Fibroblast of pulmonary artery (primary cell): ENCODE data around the gene SYT6.
"Not testable (repeated sequence)": the region's sequence is repeated elsewhere in the genome, so short reads cannot be mapped to it uniquely, and the experiment has no call there.

Experiments
- DNase-seq: peaks from one replicate; pipeline ENCODE4 v3.0.0-alpha.2; 2010; ENCODE audit warnings: low read depth
- H3K4me3 ChIP-seq: replicated peaks from 2 replicates; pipeline ENCODE4 v1.5.1; 2011; ENCODE audit warnings: low read depth, mild to moderate bottlenecking, control low read depth, low read length, moderate library complexity
- TF ChIP-seq, protein P1 (sequence below): IDR thresholded peaks from 2 replicates; pipeline ENCODE4 v1.5.1; 2011; ENCODE audit warnings: mild to moderate bottlenecking, control low read depth, low read length, inconsistent platforms; ENCODE audit errors: missing control alignments

Gene SYT6

DNA sequence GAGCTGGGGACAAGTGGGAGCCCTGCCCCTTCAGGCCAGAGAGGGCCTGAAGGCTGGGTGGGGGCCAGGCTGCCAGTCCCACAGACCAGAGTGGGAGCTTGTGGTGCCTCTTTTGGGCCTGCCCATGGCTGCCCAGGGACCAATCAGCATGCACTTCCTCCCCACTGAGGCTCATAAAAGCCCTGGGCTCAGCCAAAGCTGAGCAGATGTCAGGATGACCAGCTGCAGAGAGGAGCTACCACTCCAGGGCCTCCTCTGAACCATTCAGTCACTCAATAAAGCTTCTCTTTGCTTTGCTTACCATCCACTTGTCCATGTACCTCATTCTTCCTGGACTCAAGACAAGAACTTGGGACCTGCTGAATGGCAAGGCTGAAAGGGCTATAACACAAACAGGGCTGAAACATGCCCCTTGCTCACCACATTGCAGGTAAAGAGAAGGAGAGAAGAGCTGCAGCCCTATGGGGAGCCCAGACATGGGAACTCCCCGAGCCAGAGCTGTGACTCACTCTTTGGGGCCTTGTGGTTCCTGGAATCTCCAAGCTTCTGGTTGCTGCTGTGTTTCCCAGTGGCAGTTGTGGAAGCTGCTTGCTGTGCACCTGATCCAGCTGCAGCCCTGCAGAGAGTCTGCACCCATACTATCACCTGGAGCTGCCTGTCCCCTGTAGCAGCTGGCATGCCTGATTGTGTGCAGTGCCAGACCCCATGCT is 92.4 kb downstream of the SYT6 start:
- TF ChIP-seq, protein P1, sequence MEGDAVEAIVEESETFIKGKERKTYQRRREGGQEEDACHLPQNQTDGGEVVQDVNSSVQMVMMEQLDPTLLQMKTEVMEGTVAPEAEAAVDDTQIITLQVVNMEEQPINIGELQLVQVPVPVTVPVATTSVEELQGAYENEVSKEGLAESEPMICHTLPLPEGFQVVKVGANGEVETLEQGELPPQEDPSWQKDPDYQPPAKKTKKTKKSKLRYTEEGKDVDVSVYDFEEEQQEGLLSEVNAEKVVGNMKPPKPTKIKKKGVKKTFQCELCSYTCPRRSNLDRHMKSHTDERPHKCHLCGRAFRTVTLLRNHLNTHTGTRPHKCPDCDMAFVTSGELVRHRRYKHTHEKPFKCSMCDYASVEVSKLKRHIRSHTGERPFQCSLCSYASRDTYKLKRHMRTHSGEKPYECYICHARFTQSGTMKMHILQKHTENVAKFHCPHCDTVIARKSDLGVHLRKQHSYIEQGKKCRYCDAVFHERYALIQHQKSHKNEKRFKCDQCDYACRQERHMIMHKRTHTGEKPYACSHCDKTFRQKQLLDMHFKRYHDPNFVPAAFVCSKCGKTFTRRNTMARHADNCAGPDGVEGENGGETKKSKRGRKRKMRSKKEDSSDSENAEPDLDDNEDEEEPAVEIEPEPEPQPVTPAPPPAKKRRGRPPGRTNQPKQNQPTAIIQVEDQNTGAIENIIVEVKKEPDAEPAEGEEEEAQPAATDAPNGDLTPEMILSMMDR, result no peak
- no peak for DNase-seq
- H3K4me3 ChIP-seq, result no peak overlapping the region

- not testable (repeated sequence) for DNase-seq, H3K4me3 ChIP-seq
Measured at GRCh38 chr1:114058236-114058635, 95.4 kb downstream of the SYT6 start.

GRCh38 chr1:114054148-114054547 is 99.5 kb downstream of the SYT6 start:
- DNase-seq, result no peak
- H3K4me3 ChIP-seq, result no peak overlapping the region
- TF ChIP-seq, protein P1, result no peak

DNA sequence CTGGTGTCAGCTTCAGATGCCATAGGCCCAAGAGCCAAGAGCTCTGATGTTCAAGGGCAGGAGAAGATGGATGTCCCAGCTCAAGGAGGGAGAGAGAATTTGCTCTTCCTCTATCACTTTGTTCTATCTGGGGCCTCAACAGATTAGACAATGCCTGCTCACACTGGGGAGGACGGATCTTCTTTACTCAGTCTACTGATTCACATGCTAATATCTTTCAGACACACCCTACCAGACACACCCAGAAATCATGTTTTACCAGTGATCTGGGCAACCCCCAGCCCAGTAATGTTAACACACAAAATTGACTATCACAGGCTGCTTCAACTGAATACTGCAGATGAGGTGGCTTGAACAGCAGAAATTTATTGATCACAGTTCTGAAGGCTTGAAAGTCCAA is 105.4 kb downstream of the SYT6 start:
- TF ChIP-seq, protein P1, result no peak
- H3K4me3 ChIP-seq, result no peak overlapping the region
- no peak for DNase-seq

DNA sequence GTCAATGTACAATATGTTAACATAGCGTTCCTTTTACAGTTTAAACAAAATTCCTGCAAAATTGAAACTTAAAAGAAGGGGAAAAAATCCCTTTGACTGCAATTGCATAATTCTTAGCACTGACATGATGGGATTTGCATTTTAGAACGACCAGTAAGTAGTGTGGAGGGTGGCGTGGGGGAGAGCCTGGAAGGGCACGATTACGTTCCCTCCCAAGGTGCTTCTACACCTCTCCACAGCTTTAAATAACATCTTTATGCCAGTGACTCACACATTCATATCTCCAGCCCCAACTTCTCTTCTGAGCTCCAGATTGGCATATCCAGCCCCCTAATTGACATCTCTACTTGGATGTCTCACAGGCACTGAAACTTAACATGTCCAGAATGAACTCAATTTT is 110.1 kb downstream of the SYT6 start:
- no peak overlapping the region for H3K4me3 ChIP-seq
- TF ChIP-seq, protein P1, result no peak
- DNase-seq, result no peak

- no peak for DNase-seq
- H3K4me3 ChIP-seq, result no peak overlapping the region
- TF ChIP-seq, protein P1, result no peak
Measured at GRCh38 chr1:114043054-114043453, 110.6 kb downstream of the SYT6 start.

DNA sequence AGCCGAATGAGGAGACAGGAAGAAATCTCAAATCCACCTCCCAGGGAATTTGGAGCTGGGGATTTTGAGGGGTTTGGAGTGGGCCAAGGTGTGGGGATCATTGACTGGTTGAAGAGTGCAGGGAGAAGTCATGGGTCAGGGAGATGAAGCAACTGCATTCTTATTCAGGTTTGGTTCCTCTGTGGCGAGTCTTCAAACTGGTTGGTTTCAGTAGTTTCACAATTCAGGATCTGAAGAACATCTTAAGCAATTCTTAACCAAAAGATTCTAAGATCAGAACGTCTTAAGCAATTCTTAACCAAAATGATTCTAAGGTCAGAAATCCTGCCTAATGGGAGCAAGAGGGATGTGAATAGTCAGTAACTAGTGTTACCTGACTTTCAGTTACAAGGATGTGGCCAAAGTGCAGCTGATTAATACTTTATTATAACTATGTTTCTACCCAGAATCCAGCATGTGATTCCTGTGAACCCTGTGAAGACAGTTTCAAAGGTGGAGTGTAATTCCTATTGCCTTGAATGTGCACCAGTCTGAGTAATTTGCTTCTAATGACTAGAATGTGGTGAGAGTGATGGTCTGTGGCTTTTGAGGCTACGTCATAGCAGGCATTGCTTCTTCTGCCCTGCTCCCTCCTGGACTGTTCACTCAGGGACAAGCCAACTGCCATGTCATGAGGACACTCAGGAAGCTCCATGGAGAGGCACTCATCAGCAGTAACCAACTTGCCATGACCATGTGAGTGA is 113.2 kb downstream of the SYT6 start:
- no peak overlapping the region for H3K4me3 ChIP-seq
- TF ChIP-seq, protein P1, result no peak
- DNase-seq, result peak; percentile 11
